IMR-90 (cell line): ENCODE data around the gene GRAMD1A. TPM values are rescaled to one million over a fixed set of nuclear protein-coding genes. Genes with fewer than 3 reads are reported as not detected.
"Not testable (repeated sequence)": the region's sequence is repeated elsewhere in the genome, so short reads cannot be mapped to it uniquely, and the experiment has no call there.

Experiments used
- ATAC-seq: fragments of 200-7000 bp; cut with Tn5 transposase; 2 replicates; pipeline ENCODE4 v1.9.1; 2020; ENCODE audit warnings: low read depth, mild to moderate bottlenecking, moderate library complexity
- BruUV-seq: library from RNA; stranded (reverse); fragments of 400-500 nt; replicated peaks from 2 replicates; lab custom pipeline; 2021; lab: Mats Ljungman, UMichigan
- CTCF ChIA-PET: fragments of 300-600 bp; formaldehyde crosslinking; extraction: SDS; loops from one replicate; lab custom pipeline; 2021; ENCODE audit warnings: antibody characterized with exemption; lab: Yijun Ruan, JAX
- POLR2A ChIA-PET: fragments of 300-600 bp; sonication (Branson Sonifier 250); formaldehyde crosslinking; loops from one replicate; lab custom pipeline; 2022; ENCODE audit warnings: antibody characterized with exemption; ENCODE audit not compliant: unreplicated experiment; lab: Charles Lee
- DNase-seq: peaks from one replicate; pipeline ENCODE4 v3.0.0; 2013
- H2AFZ ChIP-seq: replicated peaks from 2 replicates; pipeline ENCODE3; 2013; ENCODE audit warnings: low read length, mild to moderate bottlenecking; ENCODE audit not compliant: poor library complexity
- H2AK5ac ChIP-seq: 2 replicates; pipeline ENCODE4 v1.6.1; 2013; ENCODE audit warnings: low read depth, low read length, inconsistent platforms
- H2AK9ac ChIP-seq: replicated peaks from 2 replicates; pipeline ENCODE3; 2013; ENCODE audit warnings: mild to moderate bottlenecking, low read depth, low read length, moderate library complexity; ENCODE audit not compliant: poor library complexity
- H2BK120ac ChIP-seq: 2 replicates; pipeline ENCODE4 v1.6.1; 2013; ENCODE audit warnings: low read depth, low read length, inconsistent platforms
- H2BK15ac ChIP-seq: 3 replicates; pipeline ENCODE4 v1.6.1; 2013; ENCODE audit warnings: low read depth, low read length, inconsistent platforms
- H2BK20ac ChIP-seq: 2 replicates; pipeline ENCODE4 v1.6.1; 2013; ENCODE audit warnings: low read depth, mild to moderate bottlenecking, inconsistent platforms, low read length, moderate library complexity
- H2BK5ac ChIP-seq: 2 replicates; pipeline ENCODE4 v1.6.1; 2013; ENCODE audit warnings: mild to moderate bottlenecking, low read depth, low read length, inconsistent platforms; ENCODE audit not compliant: poor library complexity, severe bottlenecking
- H3K14ac ChIP-seq: replicated peaks from 2 replicates; pipeline ENCODE4 v1.6.1; 2013; ENCODE audit warnings: low read depth, low read length, inconsistent platforms
- H3K18ac ChIP-seq: 2 replicates; pipeline ENCODE4 v1.6.1; 2013; ENCODE audit warnings: low read depth, low read length, control low read depth
- H3K23ac ChIP-seq: 2 replicates; pipeline ENCODE4 v1.6.1; 2013; ENCODE audit warnings: low read depth, low read length, inconsistent platforms
- H3K27ac ChIP-seq: 2 replicates; pipeline ENCODE4 v1.5.1; 2013; ENCODE audit warnings: mild to moderate bottlenecking, control low read depth, low read length; ENCODE audit not compliant: insufficient read depth
- H3K27me3 ChIP-seq: 2 replicates; pipeline ENCODE4 v1.6.1; 2013; ENCODE audit warnings: low read length; ENCODE audit not compliant: control insufficient read depth, insufficient read depth
- H3K36me3 ChIP-seq: 2 replicates; pipeline ENCODE4 v1.6.1; 2013; ENCODE audit warnings: low read length, mixed read lengths; ENCODE audit not compliant: control insufficient read depth, insufficient read depth
- H3K4ac ChIP-seq: 2 replicates; pipeline ENCODE4 v1.6.1; 2013; ENCODE audit warnings: low read depth, low read length, inconsistent platforms
- H3K4me1 ChIP-seq: 2 replicates; pipeline ENCODE4 v1.6.1; 2013; ENCODE audit warnings: low read length, mixed read lengths; ENCODE audit not compliant: control insufficient read depth, insufficient read depth
- H3K4me2 ChIP-seq: 2 replicates; pipeline ENCODE4 v1.6.1; 2013; ENCODE audit warnings: low read depth, mild to moderate bottlenecking, control low read depth, low read length, moderate library complexity
- H3K4me3 ChIP-seq: 2 replicates; pipeline ENCODE4 v1.5.1; 2013; ENCODE audit warnings: low read depth, mild to moderate bottlenecking, control low read depth, low read length, moderate library complexity; ENCODE audit not compliant: insufficient read depth
- H3K56ac ChIP-seq: 2 replicates; pipeline ENCODE4 v1.6.1; 2013; ENCODE audit warnings: low read length, inconsistent platforms; ENCODE audit not compliant: insufficient read depth; ENCODE audit errors: extremely low read depth
- H3K79me1 ChIP-seq, 2 experiments: 2 replicates each; pipeline ENCODE4 v1.6.1; 2013; ENCODE audit warnings: low read length in 2 of 2, inconsistent platforms in 1 of 2, low read depth in 1 of 2
- H3K9ac ChIP-seq: 2 replicates; pipeline ENCODE4 v1.6.1; 2013; ENCODE audit warnings: low read depth, low read length, control low read depth
- H3K9me1 ChIP-seq: 2 replicates; pipeline ENCODE4 v1.6.1; 2013; ENCODE audit warnings: low read length, inconsistent platforms; ENCODE audit not compliant: insufficient read depth
- H3K9me3 ChIP-seq: 2 replicates; pipeline ENCODE4 v1.6.1; 2013; ENCODE audit warnings: low read length; ENCODE audit not compliant: control insufficient read depth, insufficient read depth
- H4K20me1 ChIP-seq: 2 replicates; pipeline ENCODE4 v1.6.1; 2013; ENCODE audit warnings: low read length, inconsistent platforms; ENCODE audit not compliant: insufficient read depth
- H4K5ac ChIP-seq: 2 replicates; pipeline ENCODE4 v1.6.1; 2013; ENCODE audit warnings: mild to moderate bottlenecking, low read depth, low read length, control low read depth
- H4K8ac ChIP-seq, 2 experiments: 2 replicates each; pipeline ENCODE4 v1.6.1; 2013; ENCODE audit warnings: low read depth in 2 of 2, low read length in 2 of 2, control low read depth in 1 of 2, inconsistent platforms in 1 of 2
- H4K91ac ChIP-seq: 2 replicates; pipeline ENCODE4 v1.6.1; 2013; ENCODE audit warnings: low read depth, low read length, inconsistent platforms; ENCODE audit not compliant: insufficient read depth
- MAZ ChIP-seq: IDR thresholded peaks from 2 replicates; pipeline ENCODE4 v1.6.1; 2012; ENCODE audit warnings: low read depth, mild to moderate bottlenecking, low read length, improper control_type of control experiment, moderate library complexity, borderline replicate concordance
- POLR2A ChIP-seq: IDR thresholded peaks from 2 replicates; pipeline ENCODE4 v1.6.1; 2012; ENCODE audit warnings: mild to moderate bottlenecking, low read depth, low read length
- WGBS, 2 experiments: methylation state at CpG; one replicate each; pipeline versions ENCODE4 v1.1.5 to v1.1.7; 2013; ENCODE audit warnings: missing lambda C conversion rate in 2 of 2; ENCODE audit not compliant: insufficient read length in 1 of 2; ENCODE audit errors: extremely low coverage in 2 of 2; 5-methylcytosine and 5-hydroxymethylcytosine counted together
- dilution Hi-C: fragments of 300-500 bp; cut with HindIII; formaldehyde crosslinking; loops from one replicate; pipeline ENCODE4 v1.14.3; 2018; ENCODE audit warnings: low sequenced_read_pairs; ENCODE audit not compliant: unreplicated experiment
- in situ Hi-C: fragments of 300-500 bp; cut with MboI; formaldehyde crosslinking; loops from 3 replicates; pipeline ENCODE4 v1.14.3; 2019; ENCODE audit warnings: low sequenced_read_pairs, inconsistent platforms, mixed read lengths
- intact Hi-C: fragments of 100-400 bp; cut with micrococcal nuclease; formaldehyde crosslinking; loops from 2 replicates; pipeline ENCODE4 v1.10.0; 2022
- polyA plus RNA-seq, 3 experiments: library from polyadenylated mRNA; depleted of rRNA; stranded (reverse); fragments of >200 nt; gene quantifications; 2 replicates each; pipeline ENCODE4 v1.2.3, GENCODE V29; 2012; ENCODE audit warnings: low replicate concordance in 1 of 3
- total RNA-seq: library from RNA; depleted of rRNA; stranded (reverse); fragments of >200 nt; gene quantifications from 2 replicates; pipeline ENCODE4 v1.2.3, GENCODE V29; 2012
- TF ChIP-seq, protein P1 (sequence below): fragments of 150-350 bp; IDR thresholded peaks from 2 replicates; pipeline ENCODE4 v1.6.1; 2016; ENCODE audit warnings: low read depth, mild to moderate bottlenecking, low read length, moderate library complexity, borderline replicate concordance

The GRAMD1A gene
- total and polyA plus RNA-seq, 2 of the 4 experiments (the other 2 are of a cell fraction), result 11.1 to 63.0 TPM

DNA sequence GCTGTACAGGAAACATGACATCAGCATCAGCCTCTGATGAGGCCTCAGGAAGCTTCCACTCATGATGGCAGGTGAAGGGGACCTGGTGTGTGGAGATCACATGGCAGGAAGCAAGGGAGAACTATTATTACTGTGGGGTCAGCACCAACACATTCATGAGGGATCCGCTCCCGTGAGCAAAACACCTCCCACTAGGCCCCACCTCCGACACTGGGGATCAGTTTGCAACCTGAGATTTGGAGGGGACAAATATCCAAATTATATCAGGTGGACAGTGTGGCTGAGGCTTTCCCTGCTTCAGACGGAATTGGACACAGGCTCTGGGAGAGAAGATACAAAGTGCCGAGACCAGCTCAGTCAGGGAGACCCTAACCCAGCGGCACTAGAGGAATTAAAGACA, 30.4 kb upstream of the GRAMD1A start:
- Histone ChIP-seq H2AK5ac (no peak overlapping the region), H3K56ac (no peak overlapping the region), H2AK9ac (no peak overlapping the region), H4K20me1 (no peaks in the 10 kb centered on the region), H3K4me2 (no peak overlapping the region), H3K9me1 (no peaks in the 10 kb centered on the region), H3K4ac (no peak overlapping the region), H3K14ac (no peak overlapping the region), H3K9ac (no peak overlapping the region), H3K79me1 (no peaks in the 10 kb centered on the region), H4K8ac (no peak overlapping the region), H2AFZ (no peak overlapping the region), H2BK15ac (no peak overlapping the region), H2BK20ac (no peak overlapping the region), H3K4me1 (no peaks in the 10 kb centered on the region), H2BK5ac (no peak overlapping the region), H4K91ac (no peak overlapping the region), H3K27me3 (peaks cover 8% of the 10 kb centered on the region), H3K27ac (no peak overlapping the region), H3K4me3 (no peak overlapping the region), H3K18ac (no peak overlapping the region), H4K5ac (no peak overlapping the region), H3K9me3 (peaks cover 10% of the 10 kb centered on the region), H2BK120ac (no peak overlapping the region), H3K36me3 (no peaks in the 10 kb centered on the region), H3K23ac (no peak overlapping the region)
- dilution Hi-C loops (no loop called here), intact Hi-C loops (no loop called here), in situ Hi-C loops (no loop called here)
- WGBS, 2 experiments, result no CpG with 5 or more reads among the region's 6 CpGs
- no TSS peak for BruUV-seq
- ChIA-PET POLR2A (no interaction called here), CTCF (no interaction called here)
- ATAC-seq, result no peak
- DNase-seq, result no peak
- no peak for TF ChIP-seq MAZ
- no peak for TF ChIP-seq POLR2A
- TF ChIP-seq, protein P1, sequence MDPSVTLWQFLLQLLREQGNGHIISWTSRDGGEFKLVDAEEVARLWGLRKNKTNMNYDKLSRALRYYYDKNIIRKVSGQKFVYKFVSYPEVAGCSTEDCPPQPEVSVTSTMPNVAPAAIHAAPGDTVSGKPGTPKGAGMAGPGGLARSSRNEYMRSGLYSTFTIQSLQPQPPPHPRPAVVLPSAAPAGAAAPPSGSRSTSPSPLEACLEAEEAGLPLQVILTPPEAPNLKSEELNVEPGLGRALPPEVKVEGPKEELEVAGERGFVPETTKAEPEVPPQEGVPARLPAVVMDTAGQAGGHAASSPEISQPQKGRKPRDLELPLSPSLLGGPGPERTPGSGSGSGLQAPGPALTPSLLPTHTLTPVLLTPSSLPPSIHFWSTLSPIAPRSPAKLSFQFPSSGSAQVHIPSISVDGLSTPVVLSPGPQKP, result no peak

DNA sequence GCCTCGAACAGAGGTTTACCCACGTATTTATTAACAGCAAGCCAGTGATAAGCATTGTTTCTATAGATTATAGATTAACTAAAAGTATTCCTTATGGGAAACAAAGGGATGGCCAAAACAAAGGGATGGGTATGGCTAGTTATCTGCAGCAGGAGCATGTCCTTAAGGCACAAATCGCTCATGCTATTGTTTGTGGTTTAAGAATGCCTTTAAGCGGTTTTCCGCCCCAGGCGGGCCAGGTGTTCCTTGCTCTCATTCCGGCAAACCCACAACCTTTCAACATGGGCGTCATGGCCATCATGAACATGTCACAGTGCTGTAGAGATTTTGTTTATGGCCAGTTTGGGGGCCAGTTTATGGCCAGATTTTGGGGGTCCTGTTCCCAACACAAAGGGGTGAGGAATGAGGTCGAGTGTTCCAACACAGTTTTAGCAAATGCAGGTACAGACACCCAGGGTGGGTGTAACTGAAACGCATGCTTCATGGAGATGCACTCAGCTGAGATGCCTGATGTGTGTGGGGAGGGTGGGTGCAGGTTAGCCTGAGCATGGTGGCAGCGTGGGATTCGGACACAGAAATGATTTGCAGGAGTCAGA, 29.8 kb upstream of the GRAMD1A start:
- H3K56ac ChIP-seq, H3K27ac ChIP-seq, H3K4me2 ChIP-seq, H4K20me1 ChIP-seq, H3K4me3 ChIP-seq, H4K91ac ChIP-seq, H3K9ac ChIP-seq, in situ Hi-C loops, CTCF ChIA-PET, H4K5ac ChIP-seq, H3K23ac ChIP-seq, H2BK120ac ChIP-seq, H3K18ac ChIP-seq, H2AFZ ChIP-seq, H2BK5ac ChIP-seq, ATAC-seq, H3K36me3 ChIP-seq, H2BK15ac ChIP-seq, H2BK20ac ChIP-seq, DNase-seq, H3K4ac ChIP-seq, H3K79me1 ChIP-seq, H3K4me1 ChIP-seq, H3K9me1 ChIP-seq, H2AK5ac ChIP-seq, H3K14ac ChIP-seq, H3K27me3 ChIP-seq, H4K8ac ChIP-seq, dilution Hi-C loops, intact Hi-C loops, POLR2A ChIA-PET, BruUV-seq, H2AK9ac ChIP-seq: not testable (repeated sequence)
- no CpG with 5 or more reads among the region's 12 CpGs for WGBS, 2 experiments
- H3K9me3 ChIP-seq, result peaks cover 10% of the 10 kb centered on the region
